Thyroid gland (tissue), 4 donors: ENCODE measurements around the gene STIL.
"Not testable (repeated sequence)": the region's sequence is repeated elsewhere in the genome, so short reads cannot be mapped to it uniquely, and the experiment has no call there.

Experiments used
- POLR2A ChIP-seq, 2 donors: fragments of 450-650 bp; IDR thresholded peaks; one replicate each; pipeline ENCODE4 v1.6.1; 2017; ENCODE audit warnings: antibody characterized with exemption in 2 of 2, mild to moderate bottlenecking in 2 of 2, moderate library complexity in 1 of 2
- TF ChIP-seq, protein P1 (sequence below), 6 experiments: fragments of 200-600 bp in 3 of 6; fragments of 450-650 bp in 3 of 6; sonication (generic) in 3 of 6; IDR thresholded peaks; one replicate each; pipeline ENCODE4 v1.5.1; 2016 to 2019; ENCODE audit warnings: antibody characterized with exemption in 6 of 6, mild to moderate bottlenecking in 2 of 6, inconsistent platforms in 1 of 6, moderate library complexity in 1 of 6

DNA sequence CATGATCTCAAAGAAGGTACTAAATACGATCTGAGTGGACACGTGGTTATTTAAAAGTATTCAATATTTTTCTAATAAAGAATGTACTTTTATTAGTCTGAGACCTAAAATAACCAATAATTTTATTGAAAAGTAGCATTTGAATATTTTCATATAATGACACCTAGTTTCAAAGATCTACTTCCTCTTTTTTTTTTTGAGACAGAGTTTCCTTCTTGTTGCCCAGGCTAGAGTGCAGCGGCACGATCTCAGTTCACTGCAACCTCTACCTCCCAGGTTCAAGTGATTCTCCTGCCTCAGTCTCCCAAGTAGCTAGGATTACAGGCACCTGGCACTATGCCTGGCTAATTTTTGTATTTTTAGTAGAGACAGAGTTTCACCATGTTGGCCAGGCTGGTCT lies 25.8 kb downstream of the STIL start:
- TF ChIP-seq, protein P1, sequence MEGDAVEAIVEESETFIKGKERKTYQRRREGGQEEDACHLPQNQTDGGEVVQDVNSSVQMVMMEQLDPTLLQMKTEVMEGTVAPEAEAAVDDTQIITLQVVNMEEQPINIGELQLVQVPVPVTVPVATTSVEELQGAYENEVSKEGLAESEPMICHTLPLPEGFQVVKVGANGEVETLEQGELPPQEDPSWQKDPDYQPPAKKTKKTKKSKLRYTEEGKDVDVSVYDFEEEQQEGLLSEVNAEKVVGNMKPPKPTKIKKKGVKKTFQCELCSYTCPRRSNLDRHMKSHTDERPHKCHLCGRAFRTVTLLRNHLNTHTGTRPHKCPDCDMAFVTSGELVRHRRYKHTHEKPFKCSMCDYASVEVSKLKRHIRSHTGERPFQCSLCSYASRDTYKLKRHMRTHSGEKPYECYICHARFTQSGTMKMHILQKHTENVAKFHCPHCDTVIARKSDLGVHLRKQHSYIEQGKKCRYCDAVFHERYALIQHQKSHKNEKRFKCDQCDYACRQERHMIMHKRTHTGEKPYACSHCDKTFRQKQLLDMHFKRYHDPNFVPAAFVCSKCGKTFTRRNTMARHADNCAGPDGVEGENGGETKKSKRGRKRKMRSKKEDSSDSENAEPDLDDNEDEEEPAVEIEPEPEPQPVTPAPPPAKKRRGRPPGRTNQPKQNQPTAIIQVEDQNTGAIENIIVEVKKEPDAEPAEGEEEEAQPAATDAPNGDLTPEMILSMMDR (IDR thresholded peaks at IDR 0.05), result not testable (repeated sequence)
- not testable (repeated sequence) for TF ChIP-seq POLR2A (IDR thresholded peaks at IDR 0.05)
